HepG2 (cell line): ENCODE results near the gene C16orf95. TPM values are rescaled to one million over a fixed set of nuclear protein-coding genes. Genes with fewer than 3 reads are reported as not detected.

Experiments used
- AKAP8 ChIP-seq: sonication (generic); formaldehyde crosslinking; IDR thresholded peaks from 2 replicates; pipeline ENCODE4 v1.5.1; 2020; ENCODE audit warnings: mild to moderate bottlenecking, missing genetic modification reagents
- ONECUT2 ChIP-seq: sonication (generic); formaldehyde crosslinking; IDR thresholded peaks from 2 replicates; pipeline ENCODE4 v1.4.0; 2020; ENCODE audit warnings: missing genetic modification reagents
- POLR2A ChIP-seq, 2 experiments: IDR thresholded peaks; 2 replicates each; pipeline ENCODE4 v1.6.1; 2011; ENCODE audit warnings: low read depth in 2 of 2, low read length in 2 of 2, mild to moderate bottlenecking in 1 of 2, moderate library complexity in 1 of 2; ENCODE audit not compliant: insufficient read depth in 1 of 2
- RBM22 ChIP-seq: fragments of 200-400 bp; formaldehyde crosslinking; optimal IDR thresholded peaks from 2 replicates; pipeline ENCODE3; 2017; ENCODE audit warnings: mild to moderate bottlenecking, low read length, moderate library complexity
- SOX13 ChIP-seq, 3 experiments: fragments of 450-650 bp in 1 of 3; sonication (generic) in 1 of 3; formaldehyde crosslinking in 1 of 3; IDR thresholded peaks in 2 of 3; conservative IDR thresholded peaks in 1 of 3; 2 replicates each; pipeline versions ENCODE4 v1.5.0 to v1.6.1; 2016 to 2020; ENCODE audit warnings: antibody characterized with exemption in 1 of 3, mild to moderate bottlenecking in 1 of 3, missing compliant biosample characterization in 1 of 3, missing genetic modification reagents in 1 of 3, moderate library complexity in 1 of 3
- SP4 ChIP-seq: sonication (generic); formaldehyde crosslinking; IDR thresholded peaks from 2 replicates; pipeline ENCODE4 v1.8.1; 2023; ENCODE audit warnings: mild to moderate bottlenecking, missing genetic modification reagents
- XRCC5 ChIP-seq: fragments of 200-400 bp; formaldehyde crosslinking; optimal IDR thresholded peaks from 2 replicates; pipeline ENCODE3; 2017; ENCODE audit warnings: mild to moderate bottlenecking, low read length
- ZBTB38 ChIP-seq: sonication (generic); formaldehyde crosslinking; IDR thresholded peaks from 2 replicates; pipeline ENCODE4 v1.5.1; 2020; ENCODE audit warnings: mild to moderate bottlenecking, missing genetic modification reagents
- ZC3H13 ChIP-seq: sonication (generic); formaldehyde crosslinking; IDR thresholded peaks from 2 replicates; pipeline ENCODE4 v1.8.1; 2023; ENCODE audit warnings: mild to moderate bottlenecking, missing genetic modification reagents, moderate library complexity
- ZFP36L1 ChIP-seq: sonication (generic); formaldehyde crosslinking; IDR thresholded peaks from 2 replicates; pipeline ENCODE4 v1.8.0; 2022; ENCODE audit warnings: mild to moderate bottlenecking, missing genetic modification reagents, moderate library complexity
- ZNF350 ChIP-seq: sonication (generic); formaldehyde crosslinking; IDR thresholded peaks from 2 replicates; pipeline ENCODE4 v1.4.0; 2020; ENCODE audit warnings: mild to moderate bottlenecking, low read depth, missing genetic modification reagents, borderline replicate concordance
- ZNF614 ChIP-seq: IDR thresholded peaks from 2 replicates; pipeline ENCODE4 v1.6.1; 2018; ENCODE audit warnings: missing biosample characterization, missing genetic modification reagents, inconsistent platforms, borderline replicate concordance
- polyA plus RNA-seq, 8 experiments: library from polyadenylated mRNA; depleted of rRNA in 3 of 8; stranded (reverse) in 7 of 8; unstranded in 1 of 8; fragments of >200 nt; fragmentation: Illumina TruSeq in 4 of 8; extraction: Trizol in 4 of 8; gene quantifications; 2 replicates each; pipeline versions ENCODE4 v1.2.1 to v1.2.3, GENCODE V29; 2011 to 2016; ENCODE audit warnings: low read depth in 4 of 8, missing spikeins in 1 of 8, mixed read lengths in 1 of 8; ENCODE audit not compliant: insufficient read depth in 1 of 8
- total RNA-seq, 5 experiments: library from RNA; depleted of rRNA; stranded (reverse); fragments of >200 nt; fragmentation: Illumina TruSeq; extraction: Trizol; gene quantifications; 2 replicates each; pipeline ENCODE4 v1.2.3, GENCODE V29; 2016; ENCODE audit warnings: low read depth in 1 of 5
- TF ChIP-seq, protein P1 (sequence below), 2 experiments: sonication (generic) in 1 of 2; formaldehyde crosslinking in 1 of 2; IDR thresholded peaks; 2 replicates each; pipeline versions ENCODE4 v1.4.0 to v1.6.1; 2016 to 2020; ENCODE audit warnings: borderline replicate concordance in 1 of 2, low read depth in 1 of 2, mild to moderate bottlenecking in 1 of 2, missing genetic modification reagents in 1 of 2
- TF ChIP-seq, protein P2 (sequence below): sonication (generic); formaldehyde crosslinking; IDR thresholded peaks from 2 replicates; pipeline ENCODE4 v1.5.0; 2020; ENCODE audit warnings: missing genetic modification reagents, mild to moderate bottlenecking, borderline replicate concordance
- TF ChIP-seq, protein P3 (sequence below): sonication (generic); formaldehyde crosslinking; IDR thresholded peaks from 2 replicates; pipeline ENCODE4 v1.5.0; 2020; ENCODE audit warnings: missing genetic modification reagents
- TF ChIP-seq, protein P4 (sequence below): sonication (generic); formaldehyde crosslinking; IDR thresholded peaks from 2 replicates; pipeline ENCODE4; 2020; ENCODE audit warnings: missing genetic modification reagents, mild to moderate bottlenecking, borderline replicate concordance

The C16orf95 gene
- total and polyA plus RNA-seq, 2 of the 13 experiments (the other 11 are each of a cell fraction or from before 2014, with no cell fraction given), result 2.8 to 8.6 TPM

DNA sequence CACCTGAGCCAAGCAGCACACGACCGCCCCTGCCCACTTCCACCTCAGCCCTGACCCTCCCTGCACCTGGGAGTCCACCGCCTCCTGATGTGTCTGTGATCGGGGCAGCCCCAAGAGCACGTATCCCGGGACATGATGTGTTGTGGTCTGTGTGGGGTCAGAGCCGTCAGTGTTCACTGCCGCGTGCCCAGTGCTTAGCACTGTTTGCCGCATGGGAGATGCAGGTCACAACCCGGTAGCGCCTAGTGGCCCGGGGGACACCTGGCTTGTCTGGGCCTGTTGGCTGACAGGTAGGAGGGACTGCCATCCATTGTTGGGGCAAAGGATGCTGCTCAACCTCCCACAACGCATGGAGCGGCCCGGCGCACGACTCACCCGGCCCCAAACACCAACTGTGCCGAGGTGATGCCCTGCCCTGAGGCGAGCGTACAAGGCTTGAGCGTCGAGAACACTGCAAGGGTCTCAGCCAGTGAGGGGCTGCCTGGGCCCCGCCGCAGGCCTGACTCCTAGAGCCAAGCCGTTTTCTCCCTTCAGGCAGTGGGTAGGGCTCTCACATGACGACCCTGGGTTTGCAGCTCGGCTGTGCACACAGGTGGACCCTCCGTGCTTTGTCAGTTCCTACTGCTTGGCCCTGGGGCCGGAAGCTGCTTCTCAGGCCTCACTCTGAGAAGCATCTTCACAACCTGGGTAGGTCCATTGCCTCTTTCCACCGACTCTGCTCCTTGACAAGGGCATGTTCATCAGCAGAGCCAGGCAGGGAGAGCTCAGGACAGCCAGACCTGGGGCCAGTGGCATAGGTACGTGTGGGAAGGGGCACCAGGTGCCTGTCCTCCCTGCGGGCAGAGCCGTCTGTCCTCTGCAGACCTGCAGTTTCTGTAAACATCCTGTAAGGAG, 5.9 kb upstream of the C16orf95 start (continued):
- TF ChIP-seq, protein P1, sequence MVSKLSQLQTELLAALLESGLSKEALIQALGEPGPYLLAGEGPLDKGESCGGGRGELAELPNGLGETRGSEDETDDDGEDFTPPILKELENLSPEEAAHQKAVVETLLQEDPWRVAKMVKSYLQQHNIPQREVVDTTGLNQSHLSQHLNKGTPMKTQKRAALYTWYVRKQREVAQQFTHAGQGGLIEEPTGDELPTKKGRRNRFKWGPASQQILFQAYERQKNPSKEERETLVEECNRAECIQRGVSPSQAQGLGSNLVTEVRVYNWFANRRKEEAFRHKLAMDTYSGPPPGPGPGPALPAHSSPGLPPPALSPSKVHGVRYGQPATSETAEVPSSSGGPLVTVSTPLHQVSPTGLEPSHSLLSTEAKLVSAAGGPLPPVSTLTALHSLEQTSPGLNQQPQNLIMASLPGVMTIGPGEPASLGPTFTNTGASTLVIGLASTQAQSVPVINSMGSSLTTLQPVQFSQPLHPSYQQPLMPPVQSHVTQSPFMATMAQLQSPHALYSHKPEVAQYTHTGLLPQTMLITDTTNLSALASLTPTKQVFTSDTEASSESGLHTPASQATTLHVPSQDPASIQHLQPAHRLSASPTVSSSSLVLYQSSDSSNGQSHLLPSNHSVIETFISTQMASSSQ (IDR thresholded peaks at IDR 0.05; ENCODE audit: low read depth), result no peak
- TF ChIP-seq, protein P1 (CRISPR knock-in tag; IDR thresholded peaks at IDR 0.05; ENCODE audit: borderline replicate concordance), result 0 out of 2 replicates have a peak, but pooled peaks have one; percentile 23
- TF ChIP-seq ZC3H13 (CRISPR knock-in tag) (peak; percentile 55; the same call in 1 of the 2 replicates), RBM22 (peak; percentile 81), ZFP36L1 (CRISPR knock-in tag) (no peak), XRCC5 (no peak), SP4 (CRISPR knock-in tag) (no peak), ZBTB38 (CRISPR knock-in tag) (peak; percentile 68), SOX13 (IDR thresholded peaks at IDR 0.05) (no peak), SOX13 (CRISPR knock-in tag; conservative IDR thresholded peaks at IDR 0.05 in 1 of 2, IDR thresholded peaks at IDR 0.05 in 1 of 2) (no peak), AKAP8 (CRISPR knock-in tag) (peak; percentile 86; the same call in 1 of the 2 replicates), ZNF614 (no peak), ZNF350 (CRISPR knock-in tag) (0 out of 2 replicates have a peak, but pooled peaks have one; percentile 7), POLR2A (IDR thresholded peaks at IDR 0.05; ENCODE audit: insufficient read depth in 1 of 2, low read depth in 2 of 2, low read length in 2 of 2) (peak; percentile 20 to 44; a peak in 2 of 4 replicates), ONECUT2 (CRISPR knock-in tag) (no peak)
- TF ChIP-seq, protein P2, sequence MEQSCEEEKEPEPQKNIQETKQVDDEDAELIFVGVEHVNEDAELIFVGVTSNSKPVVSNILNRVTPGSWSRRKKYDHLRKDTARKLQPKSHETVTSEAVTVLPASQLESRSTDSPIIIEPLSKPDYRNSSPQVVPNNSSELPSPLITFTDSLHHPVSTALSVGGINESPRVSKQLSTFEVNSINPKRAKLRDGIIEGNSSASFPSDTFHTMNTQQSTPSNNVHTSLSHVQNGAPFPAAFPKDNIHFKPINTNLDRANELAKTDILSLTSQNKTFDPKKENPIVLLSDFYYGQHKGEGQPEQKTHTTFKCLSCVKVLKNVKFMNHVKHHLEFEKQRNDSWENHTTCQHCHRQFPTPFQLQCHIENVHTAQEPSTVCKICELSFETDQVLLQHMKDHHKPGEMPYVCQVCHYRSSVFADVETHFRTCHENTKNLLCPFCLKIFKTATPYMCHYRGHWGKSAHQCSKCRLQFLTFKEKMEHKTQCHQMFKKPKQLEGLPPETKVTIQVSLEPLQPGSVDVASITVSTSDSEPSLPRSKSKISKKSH (CRISPR knock-in tag), result peak; percentile 12; the same call in 1 of the 2 replicates
- TF ChIP-seq, protein P3, sequence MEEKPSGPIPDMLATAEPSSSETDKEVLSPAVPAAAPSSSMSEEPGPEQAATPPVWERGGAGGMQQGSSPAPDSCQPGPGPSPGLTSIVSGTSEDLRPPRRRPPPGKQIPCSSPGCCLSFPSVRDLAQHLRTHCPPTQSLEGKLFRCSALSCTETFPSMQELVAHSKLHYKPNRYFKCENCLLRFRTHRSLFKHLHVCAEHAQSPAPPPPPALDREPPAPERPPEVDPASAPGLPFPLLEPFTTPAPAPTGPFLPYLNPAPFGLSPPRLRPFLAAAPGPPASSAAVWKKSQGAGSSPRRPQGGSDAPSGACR, result no peak
- TF ChIP-seq, protein P4, sequence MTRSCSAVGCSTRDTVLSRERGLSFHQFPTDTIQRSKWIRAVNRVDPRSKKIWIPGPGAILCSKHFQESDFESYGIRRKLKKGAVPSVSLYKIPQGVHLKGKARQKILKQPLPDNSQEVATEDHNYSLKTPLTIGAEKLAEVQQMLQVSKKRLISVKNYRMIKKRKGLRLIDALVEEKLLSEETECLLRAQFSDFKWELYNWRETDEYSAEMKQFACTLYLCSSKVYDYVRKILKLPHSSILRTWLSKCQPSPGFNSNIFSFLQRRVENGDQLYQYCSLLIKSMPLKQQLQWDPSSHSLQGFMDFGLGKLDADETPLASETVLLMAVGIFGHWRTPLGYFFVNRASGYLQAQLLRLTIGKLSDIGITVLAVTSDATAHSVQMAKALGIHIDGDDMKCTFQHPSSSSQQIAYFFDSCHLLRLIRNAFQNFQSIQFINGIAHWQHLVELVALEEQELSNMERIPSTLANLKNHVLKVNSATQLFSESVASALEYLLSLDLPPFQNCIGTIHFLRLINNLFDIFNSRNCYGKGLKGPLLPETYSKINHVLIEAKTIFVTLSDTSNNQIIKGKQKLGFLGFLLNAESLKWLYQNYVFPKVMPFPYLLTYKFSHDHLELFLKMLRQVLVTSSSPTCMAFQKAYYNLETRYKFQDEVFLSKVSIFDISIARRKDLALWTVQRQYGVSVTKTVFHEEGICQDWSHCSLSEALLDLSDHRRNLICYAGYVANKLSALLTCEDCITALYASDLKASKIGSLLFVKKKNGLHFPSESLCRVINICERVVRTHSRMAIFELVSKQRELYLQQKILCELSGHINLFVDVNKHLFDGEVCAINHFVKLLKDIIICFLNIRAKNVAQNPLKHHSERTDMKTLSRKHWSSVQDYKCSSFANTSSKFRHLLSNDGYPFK (CRISPR knock-in tag), result peak; percentile 58; the same call in 1 of the 2 replicates
